IMR-90 (cell line): Measurements from ENCODE around the gene KLHL29.

Experiments
- CEBPB ChIP-seq: IDR thresholded peaks from 2 replicates; pipeline ENCODE4 v1.6.1; 2012; ENCODE audit warnings: low read depth, low read length, improper control_type of control experiment
- CTCF ChIP-seq: conservative IDR thresholded peaks from 2 replicates; pipeline ENCODE4 v1.5.1; 2012; ENCODE audit warnings: mild to moderate bottlenecking, low read depth, low read length, improper control_type of control experiment

DNA sequence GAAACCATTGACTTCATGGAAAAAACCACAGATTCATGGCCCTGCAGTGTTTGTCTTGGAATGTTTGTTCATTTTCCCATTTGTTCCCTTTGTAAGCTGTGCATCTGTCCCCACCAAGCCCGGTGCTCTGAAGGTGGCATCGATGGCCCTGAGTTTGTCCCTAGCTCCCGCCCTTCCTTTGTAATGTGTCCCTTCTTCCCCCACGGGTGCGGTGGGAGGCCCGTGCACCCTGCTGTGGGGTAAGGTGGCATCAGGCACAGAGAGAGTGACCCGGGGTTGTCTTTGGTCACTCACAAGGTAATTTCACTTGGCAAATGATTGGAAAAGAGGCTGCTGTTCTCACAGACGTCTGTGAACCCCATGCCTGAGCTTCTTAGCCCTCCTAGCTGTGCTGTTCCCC, 28.7 kb downstream of the KLHL29 start:
- no peak for TF ChIP-seq CTCF
- TF ChIP-seq CEBPB = no peak
